Upper lobe of left lung (tissue), 4 donors: ENCODE measurements around the gene HACD3.

Experiments
- CTCF ChIP-seq, 6 experiments: fragments of 450-650 bp in 4 of 6; fragments of 200-600 bp in 2 of 6; sonication (generic) in 2 of 6; IDR thresholded peaks; one replicate each; pipeline ENCODE4 v1.5.1; 2016 to 2019; ENCODE audit warnings: antibody characterized with exemption in 6 of 6
- POLR2A ChIP-seq, 4 donors: fragments of 450-650 bp; IDR thresholded peaks; one replicate each; pipeline ENCODE4 v1.5.1; 2016 to 2017; ENCODE audit warnings: antibody characterized with exemption in 4 of 4, mild to moderate bottlenecking in 2 of 4
- POLR2AphosphoS5 ChIP-seq, 2 donors: sonication (generic); formaldehyde crosslinking; IDR thresholded peaks; one replicate each; pipeline ENCODE4 v1.5.1; 2017; ENCODE audit warnings: antibody characterized with exemption in 2 of 2

- no peak for TF ChIP-seq POLR2AphosphoS5 (IDR thresholded peaks at IDR 0.05)
- no peak for TF ChIP-seq CTCF (IDR thresholded peaks at IDR 0.05)
- no peak for TF ChIP-seq POLR2A (IDR thresholded peaks at IDR 0.05)
Observed at GRCh38 chr15:65619626-65620290, 89.5 kb downstream of the HACD3 start.
